Cardiac muscle cell (in vitro differentiated cells and primary cell): ENCODE results near the gene TP53. TPM values are rescaled to one million over a fixed set of nuclear protein-coding genes. Genes with fewer than 3 reads are reported as not detected.

Experiments used
- DNase-seq, 2 donors: peaks; one replicate each; pipeline versions ENCODE4 v3.0.0 to v3.0.0-alpha.2; 2010 to 2017; ENCODE audit warnings: low read depth in 1 of 2, low spot score in 1 of 2
- H3K27ac ChIP-seq: fragments of 200-600 bp; sonication (generic); 2 replicates; pipeline ENCODE4 v1.5.1; 2016
- H3K27me3 ChIP-seq: fragments of 200-600 bp; sonication (generic); 2 replicates; pipeline ENCODE4 v1.6.0; 2016; ENCODE audit warnings: control low read depth
- H3K36me3 ChIP-seq: fragments of 200-600 bp; sonication (generic); 2 replicates; pipeline ENCODE4 v1.5.1; 2016; ENCODE audit warnings: control low read depth
- H3K4me1 ChIP-seq: fragments of 200-600 bp; sonication (generic); 2 replicates; pipeline ENCODE4 v1.8.1; 2017; ENCODE audit warnings: low read depth, mild to moderate bottlenecking, mixed run types
- H3K4me3 ChIP-seq: fragments of 200-600 bp; sonication (generic); 2 replicates; pipeline ENCODE4 v1.5.1; 2016; ENCODE audit warnings: mild to moderate bottlenecking
- H3K9me3 ChIP-seq: fragments of 200-600 bp; sonication (generic); 2 replicates; pipeline ENCODE4 v1.5.1; 2017; ENCODE audit warnings: low read depth, mild to moderate bottlenecking, control low read depth
- polyA plus RNA-seq: library from polyadenylated mRNA; unstranded; fragments of >200 nt; fragmentation: Nextera tagmentation; extraction: Ambion mirVana; gene quantifications from 2 replicates; pipeline ENCODE4 v1.2.1, GENCODE V29; 2016
- total RNA-seq: library from RNA; depleted of rRNA; stranded (reverse); fragments of >200 nt; gene quantifications from 2 replicates; pipeline ENCODE4 v1.2.3, GENCODE V29; 2016
- TF ChIP-seq, protein P1 (sequence below): IDR thresholded peaks from 2 replicates; pipeline ENCODE4 v1.5.1; 2012; ENCODE audit warnings: low read depth, mild to moderate bottlenecking, low read length

TP53 gene
- total RNA-seq (28.9 and 30.9 TPM in 2 replicates), polyA plus RNA-seq (19.4 and 25.4 TPM in 2 replicates)

DNA sequence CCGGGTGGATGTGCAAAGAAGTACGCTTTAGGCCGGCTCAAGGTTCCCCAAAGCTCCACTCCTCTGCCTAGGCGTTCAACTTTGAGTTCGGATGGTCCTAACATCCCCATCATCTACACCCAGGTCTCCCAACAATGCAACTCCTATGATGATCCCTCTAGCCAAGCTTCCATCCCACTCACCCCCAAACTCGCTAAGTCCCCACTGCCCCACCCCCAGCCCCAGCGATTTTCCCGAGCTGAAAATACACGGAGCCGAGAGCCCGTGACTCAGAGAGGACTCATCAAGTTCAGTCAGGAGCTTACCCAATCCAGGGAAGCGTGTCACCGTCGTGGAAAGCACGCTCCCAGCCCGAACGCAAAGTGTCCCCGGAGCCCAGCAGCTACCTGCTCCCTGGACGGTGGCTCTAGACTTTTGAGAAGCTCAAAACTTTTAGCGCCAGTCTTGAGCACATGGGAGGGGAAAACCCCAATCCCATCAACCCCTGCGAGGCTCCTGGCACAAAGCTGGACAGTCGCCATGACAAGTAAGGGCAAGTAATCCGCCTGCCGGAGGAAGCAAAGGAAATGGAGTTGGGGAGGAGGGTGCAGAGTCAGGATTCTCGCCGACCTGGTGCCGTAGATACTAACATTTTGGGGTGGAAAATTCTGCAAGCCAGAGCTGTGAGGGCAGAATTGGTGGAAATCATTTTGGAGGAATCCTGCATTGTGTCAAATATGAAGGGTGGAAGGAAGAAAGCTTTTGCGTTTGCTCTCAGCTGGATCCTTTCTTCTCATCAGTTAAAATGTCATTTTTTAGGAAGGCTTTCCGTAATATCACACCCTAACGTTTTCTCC lies at the start of gene TP53:
TSS of gene TP53 (minus strand) at position 419 of the 836 bp plus-strand sequence. CDS start 10,896 bp downstream, outside the sequence.
- H3K9me3 ChIP-seq: no peaks in the 10 kb centered on the region
- H3K36me3 ChIP-seq: no peaks in the 10 kb centered on the region
- peaks cover 15% of the 10 kb centered on the region for H3K4me1 ChIP-seq
- no peaks in the 10 kb centered on the region for H3K27me3 ChIP-seq
- peak; percentile 90 to 94 for DNase-seq
- H3K4me3 ChIP-seq: peak within 1 kb of the TSS; percentile 86
- H3K27ac ChIP-seq: peak within 1 kb of the TSS; percentile 99
- TF ChIP-seq, protein P1, sequence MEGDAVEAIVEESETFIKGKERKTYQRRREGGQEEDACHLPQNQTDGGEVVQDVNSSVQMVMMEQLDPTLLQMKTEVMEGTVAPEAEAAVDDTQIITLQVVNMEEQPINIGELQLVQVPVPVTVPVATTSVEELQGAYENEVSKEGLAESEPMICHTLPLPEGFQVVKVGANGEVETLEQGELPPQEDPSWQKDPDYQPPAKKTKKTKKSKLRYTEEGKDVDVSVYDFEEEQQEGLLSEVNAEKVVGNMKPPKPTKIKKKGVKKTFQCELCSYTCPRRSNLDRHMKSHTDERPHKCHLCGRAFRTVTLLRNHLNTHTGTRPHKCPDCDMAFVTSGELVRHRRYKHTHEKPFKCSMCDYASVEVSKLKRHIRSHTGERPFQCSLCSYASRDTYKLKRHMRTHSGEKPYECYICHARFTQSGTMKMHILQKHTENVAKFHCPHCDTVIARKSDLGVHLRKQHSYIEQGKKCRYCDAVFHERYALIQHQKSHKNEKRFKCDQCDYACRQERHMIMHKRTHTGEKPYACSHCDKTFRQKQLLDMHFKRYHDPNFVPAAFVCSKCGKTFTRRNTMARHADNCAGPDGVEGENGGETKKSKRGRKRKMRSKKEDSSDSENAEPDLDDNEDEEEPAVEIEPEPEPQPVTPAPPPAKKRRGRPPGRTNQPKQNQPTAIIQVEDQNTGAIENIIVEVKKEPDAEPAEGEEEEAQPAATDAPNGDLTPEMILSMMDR: no peak

DNA sequence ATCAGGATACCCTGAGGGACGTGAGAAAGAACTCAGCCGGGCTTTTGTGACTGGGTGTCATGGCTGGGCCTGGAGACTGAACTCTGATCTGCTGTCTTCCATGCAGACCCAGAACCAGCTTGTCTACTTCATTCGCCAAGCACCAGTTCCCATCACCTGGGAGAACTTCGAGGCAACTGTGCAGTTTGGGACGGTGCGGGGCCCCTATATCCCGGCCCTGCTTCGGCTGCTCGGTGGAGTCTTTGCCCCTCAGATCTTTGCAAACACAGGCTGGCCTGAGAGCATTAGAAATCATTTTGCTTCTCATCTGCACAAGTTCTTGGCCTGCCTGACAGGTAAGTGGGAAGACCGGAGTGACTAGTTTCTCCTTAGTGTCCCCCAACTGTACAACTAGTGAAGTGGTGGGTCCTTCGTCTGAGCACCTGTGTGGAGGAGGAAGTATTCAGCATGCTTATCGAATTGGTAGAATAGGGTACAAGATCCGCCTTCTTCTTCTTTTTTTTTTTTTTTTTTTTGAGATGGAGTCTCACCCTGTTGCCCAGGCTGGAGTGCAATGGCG lies 45.8 kb upstream of the TP53 start:
- Histone ChIP-seq H3K4me3 (no peak overlapping the region), H3K36me3 (no peaks in the 10 kb centered on the region), H3K27ac (no peak overlapping the region), H3K27me3 (peaks cover 4% of the 10 kb centered on the region), H3K4me1 (no peaks in the 10 kb centered on the region), H3K9me3 (no peaks in the 10 kb centered on the region)
- TF ChIP-seq, protein P1: no peak
- DNase-seq: no peak

DNA sequence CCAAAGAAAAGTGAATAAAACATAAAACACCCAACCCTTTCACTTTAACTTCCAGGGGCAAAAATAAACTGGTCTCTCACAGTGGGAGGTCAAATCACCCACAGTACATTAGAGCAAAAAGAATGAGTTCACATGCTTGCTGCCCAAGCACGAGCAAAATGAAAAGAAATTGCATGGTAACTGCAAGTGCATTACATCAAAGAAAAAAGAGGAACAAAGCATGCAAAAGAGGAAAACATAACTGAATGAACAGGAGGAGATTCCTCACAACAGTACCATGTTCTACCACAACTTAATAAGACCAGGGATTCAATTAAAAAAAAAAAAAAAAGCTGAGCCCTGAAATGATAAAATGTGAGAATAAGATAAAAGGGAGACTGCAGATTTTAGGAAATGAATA lies 42.5 kb upstream of the TP53 start:
- TF ChIP-seq, protein P1: no peak
- Histone ChIP-seq H3K4me3 (no peak overlapping the region), H3K27me3 (no peaks in the 10 kb centered on the region), H3K4me1 (no peaks in the 10 kb centered on the region), H3K9me3 (no peaks in the 10 kb centered on the region), H3K27ac (no peak overlapping the region), H3K36me3 (no peaks in the 10 kb centered on the region)
- DNase-seq: no peak

DNA sequence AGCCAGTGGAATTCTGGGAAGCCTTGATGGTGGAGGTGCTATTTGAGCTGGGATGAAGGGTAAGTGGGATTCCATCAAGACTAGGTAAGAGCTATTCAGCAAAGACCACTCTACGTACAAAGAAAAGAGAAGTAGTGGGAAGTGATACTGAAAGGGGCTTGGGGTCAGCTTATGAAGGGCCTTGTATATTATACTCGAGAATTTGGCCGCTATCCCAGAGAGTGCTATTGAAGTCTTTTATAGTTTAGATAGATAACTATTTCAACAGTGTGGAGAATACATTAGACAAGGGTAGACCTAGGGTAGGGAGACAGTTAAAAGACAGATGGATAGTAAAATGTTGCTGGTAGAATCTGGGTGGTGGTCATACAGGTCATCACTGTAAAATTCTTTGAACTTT lies 40.6 kb upstream of the TP53 start:
- no peak for DNase-seq
- Histone ChIP-seq H3K9me3 (no peaks in the 10 kb centered on the region), H3K27ac (no peak overlapping the region), H3K4me3 (no peak overlapping the region), H3K36me3 (no peaks in the 10 kb centered on the region), H3K27me3 (no peaks in the 10 kb centered on the region), H3K4me1 (no peaks in the 10 kb centered on the region)
- TF ChIP-seq, protein P1: no peak

DNA sequence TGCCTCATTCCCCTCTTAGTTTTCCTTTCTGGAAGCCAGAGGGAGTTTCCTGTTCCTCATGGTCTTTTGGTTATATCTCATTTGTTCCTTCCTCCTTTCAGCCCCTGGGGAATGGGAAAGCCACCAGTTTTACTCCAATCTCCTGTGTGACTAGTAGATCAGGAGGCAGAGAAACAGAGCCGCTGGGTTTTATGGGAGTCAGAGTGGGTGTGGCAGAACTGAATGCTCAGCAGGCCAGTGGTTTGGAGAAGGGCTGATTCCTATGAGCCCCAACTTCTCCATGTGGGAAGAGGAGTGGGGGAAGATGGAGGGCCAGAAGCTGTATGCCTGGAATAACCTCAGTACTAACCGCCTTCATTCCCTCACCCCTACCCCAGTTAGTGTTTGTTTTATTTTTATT lies 34.3 kb upstream of the TP53 start:
- no peaks in the 10 kb centered on the region for H3K4me1 ChIP-seq

More for the DNA sequence above, 34.3 kb upstream of the TP53 start:
- Histone ChIP-seq H3K36me3 (no peaks in the 10 kb centered on the region), H3K9me3 (no peaks in the 10 kb centered on the region), H3K4me3 (no peak overlapping the region), H3K27ac (no peak overlapping the region), H3K27me3 (no peaks in the 10 kb centered on the region)
- no peak for DNase-seq
- TF ChIP-seq, protein P1: no peak
